GM19351 (cell line): ENCODE results near the gene FOXQ1.
"Not testable (repeated sequence)": the region's sequence is repeated elsewhere in the genome, so short reads cannot be mapped to it uniquely, and the experiment has no call there.

Experiments
- ATAC-seq: cut with Tn5 transposase; IDR thresholded peaks from one replicate; pipeline ENCODE4 v1.9.1; 2021; ENCODE audit warnings: mild to moderate bottlenecking, moderate library complexity; ENCODE audit not compliant: unreplicated experiment

Gene FOXQ1

GRCh38 chr6:1318584-1318983 is 6.7 kb downstream of the FOXQ1 start:
- ATAC-seq, result not testable (repeated sequence)

GRCh38 chr6:1321738-1322137 is 9.8 kb downstream of the FOXQ1 start:
- ATAC-seq, result no peak

GRCh38 chr6:1322156-1322555 is 10.3 kb downstream of the FOXQ1 start:
- ATAC-seq, result no peak

- ATAC-seq, result no peak
These were observed 10.9 kb downstream of the FOXQ1 start for GRCh38 chr6:1322696-1323219.

- ATAC-seq, result no peak
These were observed 13.0 kb downstream of the FOXQ1 start for GRCh38 chr6:1324936-1325335.

- no peak for ATAC-seq
These were observed 13.8 kb downstream of the FOXQ1 start for GRCh38 chr6:1325461-1326309.

- ATAC-seq, result no peak
These were observed 14.7 kb downstream of the FOXQ1 start for GRCh38 chr6:1326535-1327121.

- ATAC-seq, result no peak
These were observed 15.7 kb downstream of the FOXQ1 start for GRCh38 chr6:1327630-1328029.

- ATAC-seq, result no peak
These were observed 16.4 kb downstream of the FOXQ1 start for GRCh38 chr6:1328129-1328800.

GRCh38 chr6:1329708-1330107 is 17.8 kb downstream of the FOXQ1 start:
- no peak for ATAC-seq

GRCh38 chr6:1334684-1335083 is 22.8 kb downstream of the FOXQ1 start:
- ATAC-seq, result no peak

- ATAC-seq, result no peak
These were observed 23.6 kb downstream of the FOXQ1 start for GRCh38 chr6:1335367-1336037.

- ATAC-seq, result no peak
These were observed 24.4 kb downstream of the FOXQ1 start for GRCh38 chr6:1336246-1336843.

GRCh38 chr6:1337791-1338190 is 25.9 kb downstream of the FOXQ1 start:
- ATAC-seq, result no peak

GRCh38 chr6:1346101-1346500 is 34.2 kb downstream of the FOXQ1 start:
- ATAC-seq, result no peak

- no peak for ATAC-seq
These were observed 34.7 kb downstream of the FOXQ1 start for GRCh38 chr6:1346558-1347091.

GRCh38 chr6:1347161-1347560 is 35.3 kb downstream of the FOXQ1 start:
- no peak for ATAC-seq

GRCh38 chr6:1348675-1349074 is 36.8 kb downstream of the FOXQ1 start:
- no peak for ATAC-seq

GRCh38 chr6:1349655-1350054 is 37.8 kb downstream of the FOXQ1 start:
- ATAC-seq, result no peak

GRCh38 chr6:1351381-1352008 is 39.6 kb downstream of the FOXQ1 start:
- no peak for ATAC-seq
